Spleen (tissue), 11 donors: Measurements from ENCODE around the gene DNMT1. TPM values are rescaled to one million over a fixed set of nuclear protein-coding genes. Genes with fewer than 3 reads are reported as not detected.

ENCODE experiments used
- DNase-seq: peaks from one replicate; pipeline ENCODE4 v3.0.0-alpha.2; 2020
- H3K27ac ChIP-seq, 8 donors: fragments of 200-600 bp; sonication (generic) in 7 of 8; 1 replicate in 4 of 8; 2 replicates in 4 of 8; pipeline versions ENCODE4 v1.5.0 to v1.8.0; 2016 to 2021; ENCODE audit warnings: inconsistent platforms in 4 of 8, mild to moderate bottlenecking in 4 of 8, moderate library complexity in 1 of 8
- H3K27me3 ChIP-seq, 7 donors: fragments of 200-600 bp; sonication (generic) in 6 of 7; replicated peaks in 1 of 7; 1 replicate in 4 of 7; 2 replicates in 3 of 7; pipeline versions ENCODE4 v1.5.0 to v1.8.0; 2016 to 2021; ENCODE audit warnings: inconsistent platforms in 3 of 7, mild to moderate bottlenecking in 1 of 7
- H3K36me3 ChIP-seq, 6 donors: fragments of 200-600 bp; sonication (generic) in 5 of 6; 1 replicate in 4 of 6; 2 replicates in 2 of 6; pipeline versions ENCODE4 v1.5.0 to v1.8.0; 2016 to 2021; ENCODE audit warnings: inconsistent platforms in 2 of 6
- H3K4me1 ChIP-seq, 6 donors: fragments of 200-600 bp; sonication (generic) in 5 of 6; 1 replicate in 3 of 6; 2 replicates in 3 of 6; pipeline versions ENCODE4 v1.5.0 to v1.8.0; 2016 to 2021; ENCODE audit warnings: inconsistent platforms in 3 of 6
- H3K4me3 ChIP-seq, 8 donors: fragments of 200-600 bp; sonication (generic) in 7 of 8; 1 replicate in 4 of 8; 2 replicates in 4 of 8; pipeline versions ENCODE4 v1.5.0 to v1.8.0; 2016 to 2021; ENCODE audit warnings: inconsistent platforms in 4 of 8, mild to moderate bottlenecking in 4 of 8, moderate library complexity in 2 of 8
- H3K9me3 ChIP-seq, 8 donors: fragments of 200-600 bp; sonication (generic) in 7 of 8; 1 replicate in 4 of 8; 2 replicates in 4 of 8; pipeline versions ENCODE4 v1.5.0 to v1.8.0; 2016 to 2021; ENCODE audit warnings: inconsistent platforms in 4 of 8
- POLR2A ChIP-seq, 3 donors: fragments of 450-650 bp; IDR thresholded peaks; one replicate each; pipeline ENCODE4 v1.5.1; 2017; ENCODE audit warnings: antibody characterized with exemption in 3 of 3, mild to moderate bottlenecking in 1 of 3
- POLR2AphosphoS5 ChIP-seq, 3 donors: sonication (generic); formaldehyde crosslinking; IDR thresholded peaks; one replicate each; pipeline ENCODE4 v1.5.1; 2017; ENCODE audit warnings: antibody characterized with exemption in 3 of 3
- WGBS, 5 donors: extraction: QIAGEN DNeasy Blood & Tissue Kit in 3 of 5; methylation state at CpG; one replicate each; pipeline versions ENCODE4 v1.1.5 to v1.1.7; 2013 to 2018; 5-methylcytosine and 5-hydroxymethylcytosine counted together
- intact Hi-C: fragments of 100-400 bp; cut with DNase I; formaldehyde crosslinking; loops from one replicate; pipeline ENCODE4 v1.15.0; 2023; ENCODE audit warnings: low total_unique reads
- polyA plus RNA-seq, 3 donors: library from polyadenylated mRNA; stranded (reverse); fragments of 200-250 nt; gene quantifications; one replicate each; pipeline ENCODE4 v1.2.1, GENCODE V29; 2013
- total RNA-seq, 7 donors: library from RNA; depleted of rRNA in 3 of 7; stranded (reverse); fragments of >200 nt in 3 of 7; fragmentation: NEBNext Ultra II Directional in 4 of 7; extraction: Animal tissue kit (Norgen Biotek cat#: 25700) in 4 of 7; gene quantifications; one replicate each; pipeline versions ENCODE4 v1.1.0 to v1.2.1, GENCODE V29; 2016 to 2021
- TF ChIP-seq, protein P1 (sequence below), 11 experiments: fragments of 200-600 bp in 7 of 11; fragments of 450-650 bp in 4 of 11; sonication (generic) in 4 of 11; IDR thresholded peaks in 8 of 11; conservative IDR thresholded peaks in 3 of 11; 1 replicate in 7 of 11; 2 replicates in 4 of 11; pipeline versions ENCODE4 v1.4.0 to v1.8.0; 2016 to 2021; ENCODE audit warnings: antibody characterized with exemption in 11 of 11, inconsistent platforms in 4 of 11, mild to moderate bottlenecking in 1 of 11
- donor health status: healthy with polysubstance abuse.
- donor health status: DM: no; HTN: no; CAD: no; lungs with moderate emphysema.
- donor health status: DM: no; HTN: no; CAD: no.
- donor health status: Bipolar disorder and iron deficiency.
- donor health status: healthy.
- donor health status: DM: no; HTN: no; CAD: no.
- donor health status: DM: yes; HTN: yes; CAD: no.

The DNMT1 gene
- total and polyA plus RNA-seq, 10 donors, result 40.6 to 131 (median 71.8) TPM

DNA sequence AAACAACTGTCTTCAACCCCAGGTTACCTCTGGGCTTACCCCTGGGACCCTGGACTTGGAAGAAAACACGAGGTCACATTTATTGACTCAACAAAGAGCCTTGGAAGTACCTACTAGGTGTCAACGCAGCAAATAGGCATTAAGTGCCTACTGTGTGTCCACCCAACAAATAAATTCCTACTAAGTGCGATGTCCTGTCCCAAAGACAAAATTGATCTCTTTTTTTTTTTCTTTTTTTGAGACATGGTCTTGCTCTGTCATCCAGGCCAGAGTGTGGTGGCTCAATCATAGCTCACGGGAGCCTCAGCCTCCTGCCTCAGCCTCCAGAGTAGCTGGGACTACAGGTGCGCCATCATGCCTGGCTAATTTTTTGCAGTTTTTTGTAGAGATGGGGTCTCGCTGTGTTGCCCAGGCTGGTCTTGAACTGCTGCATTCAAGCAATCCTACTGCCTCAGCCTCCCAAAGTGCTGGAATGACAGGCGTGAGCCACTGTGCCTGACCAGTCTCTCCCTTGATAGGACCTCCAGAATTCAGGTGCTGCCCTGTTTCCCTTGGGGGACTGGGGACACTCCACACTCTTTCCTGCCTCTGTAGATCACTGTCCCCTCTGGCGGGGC is 37.0 kb upstream of the DNMT1 start:
- intact Hi-C loops, result no loop called here
- DNase-seq, result no peak
- H3K4me1 ChIP-seq, result peaks cover 20 to 69% (median 42%) of the 10 kb centered on the region in 6 donors
- H3K27ac ChIP-seq, result peak overlapping the region in 7 of 8 donors; percentile 76 to 89 (median 85)
- H3K36me3 ChIP-seq, result no peaks in the 10 kb centered on the region
- no peak for TF ChIP-seq POLR2A (IDR thresholded peaks at IDR 0.05)
- TF ChIP-seq, protein P1, sequence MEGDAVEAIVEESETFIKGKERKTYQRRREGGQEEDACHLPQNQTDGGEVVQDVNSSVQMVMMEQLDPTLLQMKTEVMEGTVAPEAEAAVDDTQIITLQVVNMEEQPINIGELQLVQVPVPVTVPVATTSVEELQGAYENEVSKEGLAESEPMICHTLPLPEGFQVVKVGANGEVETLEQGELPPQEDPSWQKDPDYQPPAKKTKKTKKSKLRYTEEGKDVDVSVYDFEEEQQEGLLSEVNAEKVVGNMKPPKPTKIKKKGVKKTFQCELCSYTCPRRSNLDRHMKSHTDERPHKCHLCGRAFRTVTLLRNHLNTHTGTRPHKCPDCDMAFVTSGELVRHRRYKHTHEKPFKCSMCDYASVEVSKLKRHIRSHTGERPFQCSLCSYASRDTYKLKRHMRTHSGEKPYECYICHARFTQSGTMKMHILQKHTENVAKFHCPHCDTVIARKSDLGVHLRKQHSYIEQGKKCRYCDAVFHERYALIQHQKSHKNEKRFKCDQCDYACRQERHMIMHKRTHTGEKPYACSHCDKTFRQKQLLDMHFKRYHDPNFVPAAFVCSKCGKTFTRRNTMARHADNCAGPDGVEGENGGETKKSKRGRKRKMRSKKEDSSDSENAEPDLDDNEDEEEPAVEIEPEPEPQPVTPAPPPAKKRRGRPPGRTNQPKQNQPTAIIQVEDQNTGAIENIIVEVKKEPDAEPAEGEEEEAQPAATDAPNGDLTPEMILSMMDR (IDR thresholded peaks at IDR 0.05 in 8 of 11, conservative IDR thresholded peaks at IDR 0.05 in 3 of 11), result no peak
- TF ChIP-seq POLR2AphosphoS5 (IDR thresholded peaks at IDR 0.05), result no peak
- H3K9me3 ChIP-seq, result no peaks in the 10 kb centered on the region
- WGBS, 5 donors, result 74 to 84% (median 77%) methylated on average over 8 of the region's 8 CpGs
- peaks cover 0 to 18% (median 0%) of the 10 kb centered on the region in 7 donors for H3K27me3 ChIP-seq
- peak overlapping the region; percentile 74 to 94 (median 84) for H3K4me3 ChIP-seq

DNA sequence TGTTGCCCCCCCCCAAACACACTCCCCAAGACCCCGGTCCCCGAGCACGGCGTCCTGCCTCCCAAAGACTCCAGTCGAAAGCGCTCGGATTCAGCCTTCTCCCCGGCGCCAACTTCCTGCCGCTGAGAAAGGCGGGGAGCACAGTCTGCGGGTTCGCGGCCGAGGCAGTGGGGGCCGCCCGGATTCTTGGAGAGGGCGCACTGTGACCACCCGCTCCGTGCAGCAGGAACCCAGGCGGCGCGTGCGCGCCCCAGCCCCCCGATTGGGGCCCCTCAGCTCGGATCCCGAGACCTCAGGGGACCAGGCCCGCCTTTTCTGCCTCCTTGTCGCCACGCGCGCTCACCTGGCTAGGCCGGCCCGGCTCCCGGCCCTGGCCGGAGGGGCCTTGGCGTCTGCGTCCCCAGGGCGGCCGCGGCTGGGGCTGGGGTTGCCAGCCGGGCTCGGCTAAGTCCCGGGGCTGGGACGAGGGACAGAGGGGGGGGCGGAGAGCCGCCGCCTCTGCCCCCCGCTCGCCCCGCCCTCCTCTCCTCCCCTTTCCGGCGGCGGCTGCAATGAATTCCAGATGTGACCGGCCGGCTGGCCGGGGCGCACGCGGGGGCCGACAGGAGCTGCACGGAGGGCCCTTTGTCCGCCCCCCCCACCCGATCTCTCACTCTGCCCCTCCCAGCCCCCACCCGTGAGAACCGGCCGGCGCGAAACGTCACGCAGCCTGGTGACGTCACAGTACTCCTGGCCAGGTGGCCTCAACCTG is 36.3 kb upstream of the DNMT1 start, which contains the start of gene S1PR2:
Gene S1PR2 (minus strand): TSS at position 471 of the 751 bp plus-strand sequence. CDS start 6,426 bp downstream, outside the sequence.
- 0 to 1% (median 1%) methylated on average over 22 to 73 of the region's 73 CpGs for WGBS, 5 donors
- H3K36me3 ChIP-seq, result no peaks in the 10 kb centered on the region
- H3K4me1 ChIP-seq, result peaks cover 17 to 62% (median 36%) of the 10 kb centered on the region in 6 donors
- H3K9me3 ChIP-seq, result no peaks in the 10 kb centered on the region
- H3K4me3 ChIP-seq, result peak within 1 kb of the TSS; percentile 74 to 94 (median 84)
- DNase-seq, result peak; percentile 90
- TF ChIP-seq POLR2A (IDR thresholded peaks at IDR 0.05) (no peak), POLR2AphosphoS5 (IDR thresholded peaks at IDR 0.05) (peak in 2 of 3 donors; percentile 50 to 52)
- TF ChIP-seq, protein P1 (IDR thresholded peaks at IDR 0.05 in 8 of 11, conservative IDR thresholded peaks at IDR 0.05 in 3 of 11), result no peak
- intact Hi-C loops, result no loop called here
- H3K27ac ChIP-seq, result peak within 1 kb of the TSS; percentile 70 to 89 (median 84)
- H3K27me3 ChIP-seq, result peaks cover 0 to 18% (median 0%) of the 10 kb centered on the region in 7 donors

DNA sequence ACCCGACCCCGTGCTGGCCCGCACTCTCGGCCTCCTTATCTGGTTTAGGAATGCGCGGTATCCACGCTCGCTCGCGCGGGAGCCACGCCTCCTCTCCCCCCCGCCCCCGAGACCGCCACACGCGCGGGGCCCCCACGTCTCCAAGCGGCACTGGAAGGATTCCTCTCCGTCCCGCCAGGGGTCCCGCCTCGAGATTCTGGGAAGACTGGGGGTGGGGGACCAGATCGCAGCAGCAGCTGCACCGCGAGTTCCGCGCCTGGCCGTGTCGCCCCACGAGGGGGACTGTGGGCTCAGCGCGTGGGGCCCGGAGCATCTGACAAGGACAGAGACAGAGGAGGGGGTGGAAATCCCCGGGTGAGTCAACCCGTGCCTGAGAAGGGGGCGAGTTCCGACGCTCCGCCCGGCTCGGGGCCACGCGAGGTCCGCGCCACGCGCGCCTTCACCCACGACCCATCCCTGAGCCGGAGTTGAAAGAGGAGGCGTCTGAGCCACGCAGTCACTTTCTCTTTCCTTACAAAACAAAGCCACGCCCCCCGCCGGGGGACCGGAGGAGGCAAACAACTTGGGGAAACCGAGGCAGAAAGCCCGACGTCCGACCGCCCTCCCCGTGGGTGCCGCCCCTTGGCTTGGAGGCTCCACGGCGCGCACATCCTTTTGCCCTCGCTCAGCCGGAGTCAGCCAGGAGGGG is 35.6 kb upstream of the DNMT1 start:
- H3K27ac ChIP-seq, result peak overlapping the region; percentile 70 to 89 (median 84)
- peak in 1 of 3 donors; percentile 4 for TF ChIP-seq POLR2AphosphoS5 (IDR thresholded peaks at IDR 0.05)
- no peak for TF ChIP-seq POLR2A (IDR thresholded peaks at IDR 0.05)
- H3K4me1 ChIP-seq, result peaks cover 10 to 55% (median 29%) of the 10 kb centered on the region in 6 donors
- peak; percentile 83 for DNase-seq
- intact Hi-C loops, result no loop called here
- no peaks in the 10 kb centered on the region for H3K9me3 ChIP-seq
- WGBS, 5 donors, result 0 to 1% (median 1%) methylated on average over 31 to 70 of the region's 70 CpGs
- peaks cover 0 to 18% (median 0%) of the 10 kb centered on the region in 7 donors for H3K27me3 ChIP-seq
- peak overlapping the region; percentile 74 to 94 (median 84) for H3K4me3 ChIP-seq
- H3K36me3 ChIP-seq, result no peaks in the 10 kb centered on the region

DNA sequence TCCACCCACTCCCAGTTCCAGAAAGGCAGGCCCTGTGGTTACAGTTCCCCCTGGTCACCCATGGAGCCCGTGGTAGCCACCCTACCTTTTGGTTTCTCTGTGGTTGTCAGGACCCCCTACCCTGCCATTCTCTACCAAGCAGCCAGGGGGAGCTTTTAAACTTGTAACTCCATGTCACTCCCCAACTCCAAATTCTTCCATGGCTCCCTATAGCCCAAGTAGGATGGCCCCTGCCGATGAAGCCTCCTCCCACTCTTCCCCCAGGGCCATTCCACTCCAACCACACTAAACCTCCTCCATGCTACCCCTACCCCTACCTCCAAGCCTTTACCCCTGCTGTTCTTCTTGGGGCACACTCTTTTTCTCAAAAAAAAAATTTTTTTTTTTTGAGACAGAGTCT is 34.2 kb upstream of the DNMT1 start:
- Histone ChIP-seq H3K4me3 (no peak overlapping the region), H3K4me1 (peaks cover 9 to 45% (median 26%) of the 10 kb centered on the region in 6 donors), H3K36me3 (peaks cover 0 to 9% (median 5%) of the 10 kb centered on the region in 6 donors), H3K27ac (peak overlapping the region in 1 of 8 donors; percentile 7), H3K27me3 (peaks cover 0 to 18% (median 0%) of the 10 kb centered on the region in 7 donors), H3K9me3 (no peaks in the 10 kb centered on the region)
- WGBS, 5 donors, result 21 to 55% (median 33%) methylated on average over 2 of the region's 2 CpGs
- DNase-seq, result no peak
- intact Hi-C loops, result no loop called here
- TF ChIP-seq POLR2A (IDR thresholded peaks at IDR 0.05), result no peak
- TF ChIP-seq, protein P1 (IDR thresholded peaks at IDR 0.05 in 8 of 11, conservative IDR thresholded peaks at IDR 0.05 in 3 of 11), result peak; percentile 36 to 80 (median 70)
